HepG2 (cell line): ENCODE data around the gene SLC10A1. TPM values are rescaled to one million over a fixed set of nuclear protein-coding genes. Genes with fewer than 3 reads are reported as not detected.
A peak's percentile ranks its signal among the peaks of the same experiment; 100 is the strongest.

Experiments
- CEBPG ChIP-seq: IDR thresholded peaks from 2 replicates; pipeline ENCODE4 v1.6.1; 2016
- DRAP1 ChIP-seq: IDR thresholded peaks from 2 replicates; pipeline ENCODE4 v1.6.1; 2016; ENCODE audit warnings: missing genetic modification reagents, missing compliant biosample characterization
- FOXK2 ChIP-seq: fragments of 450-650 bp; IDR thresholded peaks from 2 replicates; pipeline ENCODE4 v1.6.1; 2016
- GPN1 ChIP-seq: sonication (generic); formaldehyde crosslinking; IDR thresholded peaks from 2 replicates; pipeline ENCODE4 v1.5.1; 2020; ENCODE audit warnings: missing genetic modification reagents, borderline replicate concordance
- HIVEP1 ChIP-seq: sonication (generic); formaldehyde crosslinking; IDR thresholded peaks from 2 replicates; pipeline ENCODE4 v1.4.0; 2020; ENCODE audit warnings: mild to moderate bottlenecking, missing genetic modification reagents
- HNRNPLL ChIP-seq: fragments of 200-400 bp; formaldehyde crosslinking; IDR thresholded peaks from 2 replicates; pipeline ENCODE4 v1.6.1; 2017; ENCODE audit warnings: mild to moderate bottlenecking, low read depth, low read length; ENCODE audit not compliant: poor library complexity, severe bottlenecking
- HOXA7 ChIP-seq: sonication (generic); formaldehyde crosslinking; IDR thresholded peaks from 2 replicates; pipeline ENCODE4 v1.8.1; 2022; ENCODE audit warnings: mild to moderate bottlenecking, missing genetic modification reagents, moderate library complexity
- KLF9 ChIP-seq: IDR thresholded peaks from 2 replicates; pipeline ENCODE4 v1.6.1; 2016; ENCODE audit warnings: low read depth
- NFYC ChIP-seq: IDR thresholded peaks from 2 replicates; pipeline ENCODE4 v1.6.1; 2016; ENCODE audit warnings: missing genetic modification reagents, missing compliant biosample characterization
- PCBP2 ChIP-seq: fragments of 200-400 bp; formaldehyde crosslinking; optimal IDR thresholded peaks from 2 replicates; pipeline ENCODE3; 2018; ENCODE audit warnings: low read length, low read depth; ENCODE audit not compliant: poor library complexity, severe bottlenecking
- TEF ChIP-seq: sonication (generic); formaldehyde crosslinking; IDR thresholded peaks from 2 replicates; pipeline ENCODE4 v1.5.0; 2020; ENCODE audit warnings: missing genetic modification reagents
- TOE1 ChIP-seq: sonication (generic); formaldehyde crosslinking; IDR thresholded peaks from 2 replicates; pipeline ENCODE4 v1.4.0; 2020; ENCODE audit warnings: mild to moderate bottlenecking, missing genetic modification reagents
- ZBTB7A ChIP-seq: sonication (generic); formaldehyde crosslinking; IDR thresholded peaks from 2 replicates; pipeline ENCODE4 v1.8.0; 2022; ENCODE audit warnings: mild to moderate bottlenecking, missing genetic modification reagents
- ZNF101 ChIP-seq: sonication (generic); formaldehyde crosslinking; IDR thresholded peaks from 2 replicates; pipeline ENCODE4 v1.4.0; 2020; ENCODE audit warnings: mild to moderate bottlenecking, low read depth, missing genetic modification reagents, borderline replicate concordance
- ZNF431 ChIP-seq: sonication (generic); formaldehyde crosslinking; IDR thresholded peaks from 2 replicates; pipeline ENCODE4 v1.9.0; 2022; ENCODE audit warnings: missing genetic modification reagents, low read depth, mild to moderate bottlenecking, borderline replicate concordance
- ZNF609 ChIP-seq: sonication (generic); formaldehyde crosslinking; IDR thresholded peaks from 2 replicates; pipeline ENCODE4 v1.4.0; 2020; ENCODE audit warnings: mild to moderate bottlenecking, missing genetic modification reagents, borderline replicate concordance
- ZNF75D ChIP-seq: sonication (generic); formaldehyde crosslinking; IDR thresholded peaks from 2 replicates; pipeline ENCODE4 v1.8.1; 2023; ENCODE audit warnings: missing genetic modification reagents, mild to moderate bottlenecking, borderline replicate concordance
- ZNF790 ChIP-seq: sonication (generic); formaldehyde crosslinking; IDR thresholded peaks from 2 replicates; pipeline ENCODE4 v1.8.0; 2022; ENCODE audit warnings: missing genetic modification reagents, mild to moderate bottlenecking, borderline replicate concordance
- polyA plus RNA-seq, 8 experiments: library from polyadenylated mRNA; depleted of rRNA in 3 of 8; stranded (reverse) in 7 of 8; unstranded in 1 of 8; fragments of >200 nt; fragmentation: Illumina TruSeq in 4 of 8; extraction: Trizol in 4 of 8; gene quantifications; 2 replicates each; pipeline versions ENCODE4 v1.2.1 to v1.2.3, GENCODE V29; 2011 to 2016; ENCODE audit warnings: low read depth in 4 of 8, missing spikeins in 1 of 8, mixed read lengths in 1 of 8; ENCODE audit not compliant: insufficient read depth in 1 of 8
- total RNA-seq, 5 experiments: library from RNA; depleted of rRNA; stranded (reverse); fragments of >200 nt; fragmentation: Illumina TruSeq; extraction: Trizol; gene quantifications; 2 replicates each; pipeline ENCODE4 v1.2.3, GENCODE V29; 2016; ENCODE audit warnings: low read depth in 1 of 5
- TF ChIP-seq, protein P1 (sequence below): IDR thresholded peaks from 2 replicates; pipeline ENCODE4 v1.6.1; 2018; ENCODE audit warnings: missing genetic modification reagents, mild to moderate bottlenecking, missing compliant biosample characterization
- TF ChIP-seq, protein P2 (sequence below): sonication (generic); formaldehyde crosslinking; IDR thresholded peaks from 2 replicates; pipeline ENCODE4 v1.4.0; 2020; ENCODE audit warnings: mild to moderate bottlenecking, missing genetic modification reagents

Gene SLC10A1
- total and polyA plus RNA-seq, 2 of the 13 experiments (the other 11 are each of a cell fraction or from before 2014, with no cell fraction given): 0.17 TPM; not detected in 1

GRCh38 chr14:69766984-69767368, 30.1 kb downstream of the SLC10A1 start, which contains the start of gene SRSF5 (continued):
- TF ChIP-seq ZNF790 (CRISPR knock-in tag): no peak; the same call in 1 of the 2 replicates
- TF ChIP-seq HOXA7: no peak
- TF ChIP-seq CEBPG (CRISPR knock-in tag): peak; percentile 19; the same call in 1 of the 2 replicates
- TF ChIP-seq ZNF101: no peak
- TF ChIP-seq ZNF609 (CRISPR knock-in tag): peak; percentile 64; the same call in 1 of the 2 replicates
- 0 out of 2 replicates have a peak, but pooled peaks have one; percentile 68 for TF ChIP-seq KLF9 (CRISPR knock-in tag)
- peak; percentile 86 for TF ChIP-seq HIVEP1 (CRISPR knock-in tag)
- no peak for TF ChIP-seq GPN1 (CRISPR knock-in tag)
- peak; percentile 97 for TF ChIP-seq HNRNPLL
- TF ChIP-seq, protein P1, sequence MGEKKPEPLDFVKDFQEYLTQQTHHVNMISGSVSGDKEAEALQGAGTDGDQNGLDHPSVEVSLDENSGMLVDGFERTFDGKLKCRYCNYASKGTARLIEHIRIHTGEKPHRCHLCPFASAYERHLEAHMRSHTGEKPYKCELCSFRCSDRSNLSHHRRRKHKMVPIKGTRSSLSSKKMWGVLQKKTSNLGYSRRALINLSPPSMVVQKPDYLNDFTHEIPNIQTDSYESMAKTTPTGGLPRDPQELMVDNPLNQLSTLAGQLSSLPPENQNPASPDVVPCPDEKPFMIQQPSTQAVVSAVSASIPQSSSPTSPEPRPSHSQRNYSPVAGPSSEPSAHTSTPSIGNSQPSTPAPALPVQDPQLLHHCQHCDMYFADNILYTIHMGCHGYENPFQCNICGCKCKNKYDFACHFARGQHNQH: no peak; the same call in 1 of the 2 replicates
- TF ChIP-seq, protein P2, sequence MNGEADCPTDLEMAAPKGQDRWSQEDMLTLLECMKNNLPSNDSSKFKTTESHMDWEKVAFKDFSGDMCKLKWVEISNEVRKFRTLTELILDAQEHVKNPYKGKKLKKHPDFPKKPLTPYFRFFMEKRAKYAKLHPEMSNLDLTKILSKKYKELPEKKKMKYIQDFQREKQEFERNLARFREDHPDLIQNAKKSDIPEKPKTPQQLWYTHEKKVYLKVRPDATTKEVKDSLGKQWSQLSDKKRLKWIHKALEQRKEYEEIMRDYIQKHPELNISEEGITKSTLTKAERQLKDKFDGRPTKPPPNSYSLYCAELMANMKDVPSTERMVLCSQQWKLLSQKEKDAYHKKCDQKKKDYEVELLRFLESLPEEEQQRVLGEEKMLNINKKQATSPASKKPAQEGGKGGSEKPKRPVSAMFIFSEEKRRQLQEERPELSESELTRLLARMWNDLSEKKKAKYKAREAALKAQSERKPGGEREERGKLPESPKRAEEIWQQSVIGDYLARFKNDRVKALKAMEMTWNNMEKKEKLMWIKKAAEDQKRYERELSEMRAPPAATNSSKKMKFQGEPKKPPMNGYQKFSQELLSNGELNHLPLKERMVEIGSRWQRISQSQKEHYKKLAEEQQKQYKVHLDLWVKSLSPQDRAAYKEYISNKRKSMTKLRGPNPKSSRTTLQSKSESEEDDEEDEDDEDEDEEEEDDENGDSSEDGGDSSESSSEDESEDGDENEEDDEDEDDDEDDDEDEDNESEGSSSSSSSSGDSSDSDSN (CRISPR knock-in tag): peak; percentile 52; the same call in 1 of the 2 replicates
- 0 out of 2 replicates have a peak, but pooled peaks have one; percentile 70 for TF ChIP-seq TEF (CRISPR knock-in tag)
- 0 out of 2 replicates have a peak, but pooled peaks have one; percentile 31 for TF ChIP-seq NFYC
- no peak for TF ChIP-seq TOE1 (CRISPR knock-in tag)
- TF ChIP-seq ZNF75D: no peak
- TF ChIP-seq ZNF431 (CRISPR knock-in tag): no peak
- no peak for TF ChIP-seq PCBP2
- TF ChIP-seq FOXK2: no peak
- TF ChIP-seq ZBTB7A (CRISPR knock-in tag): peak; percentile 76; the same call in 1 of the 2 replicates
- peak; percentile 98 for TF ChIP-seq DRAP1 (CRISPR knock-in tag)
